ENCODE measurements around the gene POFUT2. TPM values are rescaled to one million over a fixed set of nuclear protein-coding genes. Genes with fewer than 3 reads are reported as not detected.

POFUT2 gene
- total RNA-seq, 1 donor from 2014 or later = 39.4 TPM

GRCh38 chr21:45291613-45292398, 4.1 kb upstream of the POFUT2 start:
- peak in 1 of 2 donors; percentile 69 for DNase-seq (ENCODE audit: low spot score in 2 of 2)
- Histone ChIP-seq H3K4me1 (peaks cover 28 to 38% of the 10 kb centered on the region in 2 donors), H3K27me3 (no peaks in the 10 kb centered on the region), H3K36me3 (no peaks in the 10 kb centered on the region), H3K4me3 (no peak overlapping the region), H3K27ac (peak overlapping the region; percentile 78 to 99), H3K9me3 (no peaks in the 10 kb centered on the region)
- no peak for TF ChIP-seq CTCF (IDR thresholded peaks at IDR 0.05)
- intact Hi-C loops (cut with DNase I) = loop anchor here (1.0 to 5.0 kb wide), 3 partner anchors 112 to 420 kb away; partner anchors contain the start of gene PTTG1IP

GRCh38 chr21:45290948-45291612, 3.4 kb upstream of the POFUT2 start:
- no peak overlapping the region for H3K4me3 ChIP-seq
- intact Hi-C loops (cut with DNase I) = loop anchor here (5.0 kb wide), 1 partner anchor 419 kb away; the partner anchor contains the start of gene PTTG1IP
- H3K9me3 ChIP-seq = no peaks in the 10 kb centered on the region
- peaks cover 31 to 43% of the 10 kb centered on the region in 2 donors for H3K4me1 ChIP-seq
- no peaks in the 10 kb centered on the region for H3K36me3 ChIP-seq
- no peaks in the 10 kb centered on the region for H3K27me3 ChIP-seq
- TF ChIP-seq CTCF (IDR thresholded peaks at IDR 0.05) = no peak
- H3K27ac ChIP-seq = peak overlapping the region; percentile 78 to 99
- DNase-seq (ENCODE audit: low spot score in 2 of 2) = peak in 1 of 2 donors; percentile 70

- peak overlapping the region in 1 of 2 donors; percentile 99 for H3K27ac ChIP-seq
- no peaks in the 10 kb centered on the region for H3K9me3 ChIP-seq
- no peaks in the 10 kb centered on the region for H3K27me3 ChIP-seq
- TF ChIP-seq CTCF (IDR thresholded peaks at IDR 0.05) = no peak
- intact Hi-C loops (cut with DNase I) = loop anchor here (5.0 kb wide), 2 partner anchors 148 to 418 kb away; partner anchors contain the start of gene PTTG1IP
- peaks cover 8 to 9% of the 10 kb centered on the region in 2 donors for H3K36me3 ChIP-seq
- DNase-seq (ENCODE audit: low spot score in 2 of 2) = peak in 1 of 2 donors; percentile 49
- H3K4me1 ChIP-seq = peaks cover 25 to 39% of the 10 kb centered on the region in 2 donors
- H3K4me3 ChIP-seq = no peak overlapping the region
Measured at GRCh38 chr21:45289655-45290515, 2.2 kb upstream of the POFUT2 start.

GRCh38 chr21:45289134-45289533, 1.4 kb upstream of the POFUT2 start:
- DNase-seq (ENCODE audit: low spot score in 2 of 2) = no peak
- no peaks in the 10 kb centered on the region for H3K27me3 ChIP-seq
- H3K36me3 ChIP-seq = peaks cover 16 to 17% of the 10 kb centered on the region in 2 donors
- no peak for TF ChIP-seq CTCF (IDR thresholded peaks at IDR 0.05)
- intact Hi-C loops (cut with DNase I) = loop anchor here (5.0 kb wide), 1 partner anchor 147 kb away; no protein-coding TSS in a partner anchor
- H3K4me1 ChIP-seq = peaks cover 23 to 34% of the 10 kb centered on the region in 2 donors
- peak overlapping the region; percentile 61 to 98 for H3K4me3 ChIP-seq
- H3K27ac ChIP-seq = peak overlapping the region in 1 of 2 donors; percentile 88
- no peaks in the 10 kb centered on the region for H3K9me3 ChIP-seq

- Histone ChIP-seq H3K4me1 (peaks cover 17 to 27% of the 10 kb centered on the region in 2 donors), H3K27me3 (no peaks in the 10 kb centered on the region), H3K36me3 (peaks cover 23% of the 10 kb centered on the region in 2 donors), H3K4me3 (peak overlapping the region; percentile 61 to 98), H3K9me3 (no peaks in the 10 kb centered on the region), H3K27ac (peak overlapping the region; percentile 83 to 88)
- intact Hi-C loops (cut with DNase I) = loop anchor here (1.0 to 5.0 kb wide), 2 partner anchors 146 to 151 kb away; no protein-coding TSS in a partner anchor
- TF ChIP-seq CTCF (IDR thresholded peaks at IDR 0.05) = no peak
- peak in 1 of 2 donors; percentile 66 for DNase-seq (ENCODE audit: low spot score in 2 of 2)
Measured at GRCh38 chr21:45288441-45288841, 746 bp upstream of the POFUT2 start.

Measured in ascending aorta (tissue), 2 donors.